ENCODE results near the gene FAM114A1.

GRCh38 chr4:38904682-38905081, 37.1 kb downstream of the FAM114A1 start:
- no peak for TF ChIP-seq CTCF (IDR thresholded peaks at IDR 0.05; ENCODE audit: low read depth, low read length, missing input control)
- TF ChIP-seq FOXA1 (IDR thresholded peaks at IDR 0.05), result no peak
- no peak for TF ChIP-seq JUND (IDR thresholded peaks at IDR 0.05)
- no peak for TF ChIP-seq GABPA (IDR thresholded peaks at IDR 0.05 in 1 of 2, conservative IDR thresholded peaks at IDR 0.05 in 1 of 2)
- no peak for TF ChIP-seq MAX (IDR thresholded peaks at IDR 0.05)
- no peak for TF ChIP-seq YY1 (IDR thresholded peaks at IDR 0.05)
- TF ChIP-seq HNF4A (conservative IDR thresholded peaks at IDR 0.05), result no peak
- no peak for TF ChIP-seq EGR1 (IDR thresholded peaks at IDR 0.05; ENCODE audit: low read depth in 2 of 2)

Data from liver (tissue), 3 donors.